Right ventricle myocardium superior (tissue), 1 donor: ENCODE measurements around the gene SERGEF. TPM values are rescaled to one million over a fixed set of nuclear protein-coding genes. Genes with fewer than 3 reads are reported as not detected.

ENCODE experiments used
- ATAC-seq: fragments of 200-7000 bp; cut with Tn5 transposase; one replicate; pipeline ENCODE4 v1.9.1; 2020; ENCODE audit warnings: mild to moderate bottlenecking; ENCODE audit not compliant: poor library complexity
- DNase-seq: peaks from one replicate; pipeline ENCODE4 v3.0.0-alpha.2; 2020
- intact Hi-C: fragments of 100-400 bp; cut with DNase I; formaldehyde crosslinking; loops from one replicate; pipeline ENCODE4 v1.11.2; 2022
- total RNA-seq: library from RNA; stranded (reverse); fragmentation: NEBNext Ultra II Directional; extraction: Animal tissue kit (Norgen Biotek cat#: 25700); gene quantifications from one replicate; pipeline ENCODE4 v1.2.1, GENCODE V29; 2021
- donor health status: DM: no; HTN: yes; CAD: no; lungs with severe emphysema.

SERGEF gene
- total RNA-seq, 1 donor from 2014 or later: 14.7 TPM

- intact Hi-C loops: no loop called here
- DNase-seq (no peak), ATAC-seq (no peak)
Measured at GRCh38 chr11:17771841-17772401, 240.9 kb downstream of the SERGEF start.

DNA sequence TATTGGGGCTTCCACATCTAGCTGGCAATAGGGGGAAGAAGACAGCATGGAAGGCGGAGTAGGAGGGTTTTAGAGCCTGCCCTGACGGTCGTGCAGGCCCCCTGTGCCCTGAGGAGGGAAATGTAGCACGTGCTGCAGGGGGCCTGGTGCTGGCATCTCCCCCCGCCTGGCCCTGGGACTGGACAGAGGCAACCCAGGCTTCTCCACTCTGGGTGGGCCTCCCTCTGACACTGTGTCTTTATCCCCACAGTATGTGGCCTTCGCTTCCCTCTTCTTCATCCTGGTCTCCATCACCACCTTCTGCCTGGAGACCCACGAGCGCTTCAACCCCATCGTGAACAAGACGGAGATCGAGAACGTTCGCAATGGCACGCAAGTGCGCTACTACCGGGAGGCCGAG lies 241.4 kb downstream of the SERGEF start:
- no peak for DNase-seq
- intact Hi-C loops: no loop called here

DNA sequence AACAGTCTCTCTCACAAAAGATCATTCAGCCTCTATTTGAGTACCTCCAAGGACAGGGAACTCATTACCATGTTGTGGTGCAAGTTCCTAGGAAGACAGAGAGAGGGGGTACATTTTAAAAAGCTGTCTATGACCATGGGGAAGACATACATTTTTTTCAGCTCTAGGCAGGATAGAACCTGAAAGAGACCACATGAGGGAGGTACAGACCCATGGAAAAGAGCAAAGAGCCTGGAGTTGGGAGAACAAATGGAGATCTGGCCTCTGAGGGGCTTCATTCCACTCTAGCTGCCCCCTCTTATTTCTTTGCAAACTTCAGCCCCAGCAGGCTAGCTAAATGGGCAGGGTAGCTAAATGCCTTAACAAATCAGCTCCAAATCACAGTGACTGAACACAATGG lies 241.9 kb downstream of the SERGEF start:
- ATAC-seq: no peak
- DNase-seq: no peak
- intact Hi-C loops: no loop called here

More for the DNA sequence above, 241.4 kb downstream of the SERGEF start:
- no peak for ATAC-seq

- peak; percentile 26 for ATAC-seq
- intact Hi-C loops: no loop called here
Measured at GRCh38 chr11:17770048-17770652, 242.7 kb downstream of the SERGEF start.

DNA sequence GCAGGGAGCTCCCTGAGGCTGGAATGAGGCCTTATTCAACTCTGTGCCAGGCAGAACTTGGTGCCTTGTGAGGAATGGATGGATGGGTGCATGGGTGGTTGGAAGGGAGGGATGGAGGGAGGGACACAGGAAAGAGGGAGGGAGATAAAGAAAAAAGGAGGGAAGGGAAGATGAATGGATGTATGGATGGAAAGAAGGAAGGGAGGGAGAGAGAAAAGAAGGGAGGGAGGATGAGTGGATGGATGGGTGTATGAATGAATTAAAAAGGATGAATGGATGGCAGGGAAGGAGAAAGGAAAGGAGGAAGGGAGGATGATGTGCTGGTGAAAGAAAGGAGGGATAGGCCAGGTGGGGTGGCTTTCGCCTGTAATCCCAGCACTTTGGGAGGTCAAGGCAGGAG lies 243.6 kb downstream of the SERGEF start:
- DNase-seq (no peak), ATAC-seq (no peak)
- intact Hi-C loops: no loop called here

More at GRCh38 chr11:17770048-17770652, 242.7 kb downstream of the SERGEF start:
- no peak for DNase-seq

DNA sequence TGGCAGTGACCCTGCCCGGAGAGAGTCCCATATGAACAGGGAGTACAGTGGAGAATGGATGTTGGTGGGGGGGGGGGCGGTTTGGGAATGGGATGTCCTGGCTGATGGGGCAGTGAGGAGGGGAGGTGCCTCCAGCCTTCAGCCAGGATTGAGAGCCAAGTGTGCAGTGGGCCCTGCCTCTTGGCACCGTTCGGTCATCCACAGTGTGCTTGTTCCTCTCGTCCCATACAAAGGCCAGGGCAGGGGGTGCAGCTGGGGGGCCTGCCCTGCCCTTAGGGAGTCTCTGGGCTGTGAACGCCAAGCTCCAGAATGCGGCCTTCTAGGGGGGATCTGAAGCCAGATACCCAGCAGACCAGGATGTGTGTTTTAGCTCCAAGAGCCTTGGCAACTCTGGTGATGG lies 244.3 kb downstream of the SERGEF start:
- no peak for ATAC-seq
- no peak for DNase-seq
- intact Hi-C loops: no loop called here

GRCh38 chr11:17767914-17768313 lies 244.9 kb downstream of the SERGEF start:
- intact Hi-C loops: no loop called here
- ATAC-seq (no peak), DNase-seq (no peak)

- DNase-seq (no peak), ATAC-seq (no peak)
- intact Hi-C loops: no loop called here
Measured at GRCh38 chr11:17767301-17767885, 245.5 kb downstream of the SERGEF start.

GRCh38 chr11:17766590-17766989 lies 246.3 kb downstream of the SERGEF start:
- ATAC-seq (no peak), DNase-seq (no peak)
- intact Hi-C loops: no loop called here

GRCh38 chr11:17766073-17766359 lies 246.8 kb downstream of the SERGEF start:
- intact Hi-C loops: no loop called here
- ATAC-seq (no peak), DNase-seq (no peak)

GRCh38 chr11:17765356-17766072 lies 247.3 kb downstream of the SERGEF start:
- intact Hi-C loops: no loop called here
- ATAC-seq (no peak), DNase-seq (no peak)

DNA sequence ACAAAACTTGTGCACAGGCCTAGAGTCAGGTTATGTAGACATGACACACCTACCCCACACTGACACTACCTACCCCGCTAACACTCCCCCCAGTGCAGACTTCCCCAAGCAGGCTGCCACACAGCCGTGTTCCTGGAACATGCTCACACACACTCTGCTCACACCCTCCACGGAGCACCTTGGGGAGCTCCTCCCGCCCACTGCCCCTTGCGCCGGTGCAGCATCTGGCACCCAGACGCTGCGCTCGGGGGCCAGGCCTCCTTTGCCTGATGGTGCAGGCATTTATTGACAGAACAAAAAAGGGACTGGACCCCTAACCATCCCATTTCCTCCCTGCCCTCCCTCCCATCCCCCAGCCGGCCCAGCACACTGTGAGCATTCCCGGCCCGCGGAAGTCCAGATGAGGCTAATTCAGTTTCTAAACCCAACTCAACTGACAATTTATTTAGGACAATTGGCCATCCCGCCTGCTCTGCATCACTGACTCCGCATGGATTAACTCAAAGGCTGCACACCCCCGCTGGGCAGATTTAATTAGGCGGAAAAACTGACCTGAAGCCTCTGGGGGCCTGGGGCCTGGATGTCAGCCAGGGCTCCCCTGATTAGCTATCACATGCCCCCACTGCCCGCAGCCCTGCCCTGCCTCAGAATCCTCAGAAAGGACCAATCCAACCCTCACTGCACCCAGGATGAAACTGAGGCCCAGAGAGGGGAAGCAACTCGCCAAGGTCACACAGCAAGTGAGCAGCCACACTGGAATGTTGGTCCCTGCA lies 248.2 kb downstream of the SERGEF start:
- ATAC-seq (no peak), DNase-seq (no peak)
- intact Hi-C loops: no loop called here

DNA sequence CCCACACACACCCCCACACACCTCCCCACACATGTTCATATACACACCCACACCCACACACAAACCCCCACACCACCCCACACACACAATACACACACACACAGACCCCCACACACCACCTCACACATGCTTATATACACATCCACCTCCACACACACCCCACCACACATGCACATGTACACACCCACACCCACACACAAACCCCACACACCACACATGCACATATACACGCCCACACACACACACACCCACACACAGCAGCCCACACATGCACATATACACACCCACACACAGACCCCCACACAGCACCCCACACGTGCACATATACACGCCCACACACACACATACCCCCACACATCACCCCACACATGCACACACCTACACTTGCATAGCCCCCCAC lies 249.1 kb downstream of the SERGEF start:
- DNase-seq: peak; percentile 19
- intact Hi-C loops: no loop called here

DNA sequence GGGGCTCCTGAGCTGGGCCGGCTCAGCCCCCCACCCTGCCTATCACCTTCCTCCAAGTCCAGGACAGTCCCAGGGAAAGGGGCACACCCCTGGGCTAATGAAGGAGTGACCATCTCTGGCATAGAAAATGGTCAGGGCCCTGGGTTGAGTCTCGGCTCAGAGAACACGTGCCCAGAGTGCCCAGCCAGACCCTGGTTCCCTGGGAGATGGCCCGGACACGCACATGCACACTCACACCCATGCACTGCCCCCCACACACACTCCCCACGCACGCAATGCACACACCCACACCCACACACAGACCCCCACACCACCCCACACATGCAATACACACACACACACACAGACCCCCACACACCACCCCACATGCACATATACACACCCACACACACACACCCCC lies 249.6 kb downstream of the SERGEF start:
- DNase-seq (peak; percentile 15), ATAC-seq (no peak)
- intact Hi-C loops: no loop called here

More for the DNA sequence above, 249.1 kb downstream of the SERGEF start:
- no peak for ATAC-seq

DNA sequence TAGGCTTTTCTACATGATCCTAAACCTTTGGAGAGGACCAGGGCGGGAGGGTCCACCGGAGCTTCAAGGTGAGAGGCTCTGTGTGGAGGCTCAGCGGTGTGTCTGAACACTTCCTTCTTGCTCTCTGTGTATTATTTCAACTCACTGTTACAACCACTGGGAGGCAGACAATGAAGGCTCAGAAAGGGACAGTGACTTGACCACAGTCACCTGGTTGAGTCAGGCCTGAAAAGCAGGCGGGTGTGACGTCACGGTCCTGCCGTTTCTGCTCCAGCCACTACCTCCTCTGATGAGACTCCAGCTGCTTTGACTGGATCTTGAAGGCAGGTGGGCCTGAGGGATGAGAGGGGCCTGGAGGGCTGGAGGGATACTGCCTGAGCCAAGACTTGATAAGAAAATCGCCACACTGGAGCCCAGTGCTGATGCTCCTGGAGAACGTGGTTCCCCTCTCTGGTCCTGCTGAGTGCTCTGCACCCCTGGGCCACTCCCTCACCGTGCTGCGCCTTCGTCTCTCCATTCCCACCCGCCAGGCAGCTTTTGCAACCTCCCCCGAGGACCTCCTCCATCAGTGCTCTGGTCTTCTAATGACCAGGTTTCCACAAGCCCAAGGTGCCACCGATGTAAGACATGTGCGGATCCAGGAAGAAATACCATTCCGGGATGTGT lies 250.4 kb downstream of the SERGEF start:
- intact Hi-C loops: no loop called here
- ATAC-seq: no peak
- DNase-seq: peak; percentile 21

DNA sequence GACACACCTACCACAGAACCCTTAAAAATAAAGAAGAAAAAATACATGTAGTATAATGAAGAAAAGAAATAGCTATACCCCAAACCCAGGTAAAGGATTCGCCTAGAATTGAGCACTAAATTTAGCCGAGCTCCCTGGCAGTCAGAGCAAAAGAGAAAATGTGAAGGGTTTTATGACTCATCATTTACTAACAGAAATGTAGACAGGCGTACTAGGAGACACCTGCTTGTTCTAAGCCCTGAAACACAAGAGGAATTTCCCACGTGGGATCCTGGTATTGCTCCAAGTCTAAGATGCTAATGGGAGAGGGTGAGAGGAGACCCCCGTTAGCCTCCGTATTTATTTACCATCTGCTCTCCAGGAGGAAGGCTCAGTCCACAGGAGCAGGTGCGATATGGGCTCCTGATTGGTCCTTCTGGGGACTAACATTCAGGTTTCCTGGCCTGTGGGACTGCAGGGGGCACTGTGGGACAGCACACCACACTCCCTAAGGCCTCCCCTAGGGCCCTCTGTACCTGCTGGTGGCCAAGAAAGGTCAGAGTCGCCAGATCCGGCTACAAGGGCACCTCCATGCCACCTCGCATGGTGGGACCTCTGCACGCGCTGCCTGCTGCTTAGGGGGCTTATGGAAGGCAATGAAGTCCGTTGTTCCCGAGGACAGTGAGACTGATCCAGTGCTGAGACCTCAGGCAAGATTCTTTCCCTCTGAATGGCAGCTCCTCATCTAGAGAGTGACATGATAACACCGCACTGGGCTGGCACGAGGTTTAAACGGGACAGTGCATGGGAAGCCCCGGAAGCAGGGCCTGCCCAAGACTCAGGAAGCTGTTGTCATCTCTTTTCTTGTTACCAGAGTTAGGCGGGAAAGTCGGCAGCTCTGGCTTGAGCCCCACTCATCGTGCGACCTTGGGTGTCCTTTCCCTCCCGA lies 252.5 kb downstream of the SERGEF start:
- DNase-seq (peak; percentile 61), ATAC-seq (peak; percentile 93)
- intact Hi-C loops: loop anchor here (2.0 kb wide), 2 partner anchors 66 to 218 kb away; no protein-coding TSS in a partner anchor

- DNase-seq (no peak), ATAC-seq (no peak)
- intact Hi-C loops: no loop called here
Measured at GRCh38 chr11:17755891-17756290, 257.0 kb downstream of the SERGEF start.

- intact Hi-C loops: no loop called here
- ATAC-seq (no peak), DNase-seq (peak; percentile 7)
Measured at GRCh38 chr11:17753641-17754040, 259.2 kb downstream of the SERGEF start.
